OCI-LY1 (cell line): Measurements from ENCODE around the gene ZNF473.

ENCODE experiments used
- H2AFZ ChIP-seq: fragments of 200-600 bp; sonication (generic), shearing (Covaris generic); 2 replicates; pipeline ENCODE4 v1.6.0; 2014; ENCODE audit warnings: antibody characterized with exemption, mild to moderate bottlenecking, low read length
- H3F3A ChIP-seq: fragments of 200-600 bp; sonication (generic), shearing (Covaris generic); 2 replicates; pipeline ENCODE4 v1.6.0; 2014; ENCODE audit warnings: mild to moderate bottlenecking, antibody characterized with exemption, low read length, moderate library complexity; ENCODE audit not compliant: insufficient read depth
- H3K27ac ChIP-seq: fragments of 200-600 bp; sonication (generic); 2 replicates; pipeline ENCODE4 v1.5.1; 2014; ENCODE audit warnings: low read length, mixed run types, mild to moderate bottlenecking, low read depth; ENCODE audit not compliant: poor library complexity, severe bottlenecking
- H3K27me3 ChIP-seq: fragments of 200-600 bp; sonication (generic); 2 replicates; pipeline ENCODE4 v1.6.0; 2014; ENCODE audit warnings: antibody characterized with exemption, mild to moderate bottlenecking, low read length, moderate library complexity; ENCODE audit not compliant: insufficient read depth
- H3K36me3 ChIP-seq: fragments of 200-600 bp; sonication (generic); 2 replicates; pipeline ENCODE4 v1.6.1; 2014; ENCODE audit warnings: mild to moderate bottlenecking, antibody characterized with exemption, low read length, moderate library complexity, mixed read lengths; ENCODE audit not compliant: insufficient read depth
- H3K4me1 ChIP-seq: fragments of 200-600 bp; sonication (generic); 2 replicates; pipeline ENCODE4 v1.5.1; 2014; ENCODE audit warnings: mild to moderate bottlenecking, low read length, moderate library complexity; ENCODE audit not compliant: insufficient read depth, severe bottlenecking
- H3K4me2 ChIP-seq: fragments of 200-600 bp; sonication (generic), shearing (Covaris generic); 2 replicates; pipeline ENCODE4 v1.6.1; 2014; ENCODE audit warnings: low read length
- H3K4me3 ChIP-seq: fragments of 200-600 bp; sonication (generic); 2 replicates; pipeline ENCODE4 v1.5.1; 2014; ENCODE audit warnings: low read length, low read depth, mild to moderate bottlenecking, mixed read lengths; ENCODE audit not compliant: poor library complexity, severe bottlenecking
- H3K79me2 ChIP-seq: fragments of 200-600 bp; shearing (Covaris generic); 2 replicates; pipeline ENCODE4 v1.6.1; 2016; ENCODE audit warnings: mixed run types, low read length, mixed read lengths; ENCODE audit not compliant: insufficient read depth
- H3K9ac ChIP-seq: fragments of 200-600 bp; sonication (generic), shearing (Covaris generic); 2 replicates; pipeline ENCODE4 v1.6.1; 2014; ENCODE audit warnings: mild to moderate bottlenecking, low read length, mixed read lengths
- H3K9me2 ChIP-seq: fragments of 200-600 bp; sonication (generic), shearing (Covaris generic); 2 replicates; pipeline ENCODE4 v1.6.1; 2014; ENCODE audit warnings: low read depth, mild to moderate bottlenecking, low read length, mixed read lengths
- H3K9me3 ChIP-seq: fragments of 200-600 bp; shearing (Covaris generic); 2 replicates; pipeline ENCODE4 v1.6.1; 2014; ENCODE audit warnings: low read length, mixed read lengths
- H4K20me1 ChIP-seq: fragments of 200-600 bp; sonication (generic), shearing (Covaris generic); 2 replicates; pipeline ENCODE4 v1.6.0; 2016; ENCODE audit warnings: mild to moderate bottlenecking, low read length; ENCODE audit not compliant: insufficient read depth
- EZH2 ChIP-seq: fragments of 200-600 bp; sonication (generic), shearing (Covaris generic); IDR thresholded peaks from 2 replicates; pipeline ENCODE4 v1.8.0; 2017; ENCODE audit warnings: borderline replicate concordance, mixed run types, mild to moderate bottlenecking, antibody characterized with exemption, low read length, moderate library complexity, mixed read lengths
- TF ChIP-seq, protein P1 (sequence below): fragments of 200-600 bp; sonication (generic), shearing (Covaris generic); IDR thresholded peaks from 2 replicates; pipeline ENCODE4 v1.5.1; 2017; ENCODE audit warnings: mild to moderate bottlenecking, antibody characterized with exemption, low read length, moderate library complexity, mixed read lengths

The ZNF473 gene

DNA sequence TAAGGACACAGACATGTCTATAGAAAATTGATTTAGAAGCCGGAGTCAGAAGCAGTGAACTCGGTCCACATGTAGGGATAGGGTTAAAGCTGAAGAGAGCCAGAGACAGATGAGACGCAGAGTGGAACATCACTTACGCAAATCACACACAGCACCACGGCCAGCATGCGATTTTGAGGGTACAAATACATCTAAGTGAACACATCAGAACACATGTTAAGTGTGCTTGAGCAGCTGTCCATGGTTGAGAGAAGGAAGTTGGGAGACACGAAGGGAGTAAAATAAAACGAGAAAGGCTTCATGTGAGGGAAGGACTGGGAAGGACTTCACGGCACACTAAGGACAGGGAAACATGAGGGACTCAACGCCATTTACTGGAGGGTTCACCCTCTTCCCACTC lies 39.5 kb upstream of the ZNF473 start:
- Histone ChIP-seq H3K36me3 (peaks cover 5% of the 10 kb centered on the region; the same call in 1 of the 2 replicates), H3K9me2 (no peaks in the 10 kb centered on the region), H3K4me3 (no peak overlapping the region), H2AFZ (no peak overlapping the region), H3K9ac (no peak overlapping the region), H3F3A (no peaks in the 10 kb centered on the region), H3K27me3 (no peaks in the 10 kb centered on the region), H3K4me2 (no peak overlapping the region), H3K79me2 (no peaks in the 10 kb centered on the region), H3K27ac (no peak overlapping the region), H4K20me1 (no peaks in the 10 kb centered on the region), H3K9me3 (no peaks in the 10 kb centered on the region), H3K4me1 (no peaks in the 10 kb centered on the region)
- TF ChIP-seq, protein P1, sequence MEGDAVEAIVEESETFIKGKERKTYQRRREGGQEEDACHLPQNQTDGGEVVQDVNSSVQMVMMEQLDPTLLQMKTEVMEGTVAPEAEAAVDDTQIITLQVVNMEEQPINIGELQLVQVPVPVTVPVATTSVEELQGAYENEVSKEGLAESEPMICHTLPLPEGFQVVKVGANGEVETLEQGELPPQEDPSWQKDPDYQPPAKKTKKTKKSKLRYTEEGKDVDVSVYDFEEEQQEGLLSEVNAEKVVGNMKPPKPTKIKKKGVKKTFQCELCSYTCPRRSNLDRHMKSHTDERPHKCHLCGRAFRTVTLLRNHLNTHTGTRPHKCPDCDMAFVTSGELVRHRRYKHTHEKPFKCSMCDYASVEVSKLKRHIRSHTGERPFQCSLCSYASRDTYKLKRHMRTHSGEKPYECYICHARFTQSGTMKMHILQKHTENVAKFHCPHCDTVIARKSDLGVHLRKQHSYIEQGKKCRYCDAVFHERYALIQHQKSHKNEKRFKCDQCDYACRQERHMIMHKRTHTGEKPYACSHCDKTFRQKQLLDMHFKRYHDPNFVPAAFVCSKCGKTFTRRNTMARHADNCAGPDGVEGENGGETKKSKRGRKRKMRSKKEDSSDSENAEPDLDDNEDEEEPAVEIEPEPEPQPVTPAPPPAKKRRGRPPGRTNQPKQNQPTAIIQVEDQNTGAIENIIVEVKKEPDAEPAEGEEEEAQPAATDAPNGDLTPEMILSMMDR = no peak
- TF ChIP-seq EZH2 = no peak

DNA sequence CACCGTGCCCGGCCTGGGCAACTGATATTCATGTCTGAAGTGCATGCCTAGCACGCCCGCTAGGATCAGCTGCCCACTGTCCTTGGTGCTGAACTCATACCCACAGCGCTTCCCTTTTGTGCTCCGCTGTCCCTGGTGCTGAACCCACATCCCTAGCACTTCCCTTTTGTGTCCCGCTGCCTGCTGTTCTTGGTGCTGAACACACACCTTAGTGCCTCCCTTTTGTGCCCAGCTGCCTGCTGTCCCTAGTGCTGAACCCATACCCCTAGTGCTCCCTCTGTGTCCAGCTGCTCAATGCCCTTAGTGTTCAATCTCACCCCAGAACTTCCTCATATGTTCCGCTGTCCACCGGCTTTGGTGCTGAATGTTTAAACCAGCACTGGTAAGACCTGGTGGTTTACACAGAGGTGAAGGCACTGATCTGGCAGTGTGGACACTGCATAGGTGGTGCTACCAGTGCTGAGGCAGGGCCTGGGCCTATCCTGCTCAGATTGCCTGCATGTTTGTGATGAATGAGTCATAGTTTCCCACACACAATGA lies 38.6 kb upstream of the ZNF473 start:
- Histone ChIP-seq H3K27ac (no peak overlapping the region), H3K79me2 (no peaks in the 10 kb centered on the region), H3K9ac (no peak overlapping the region), H2AFZ (no peak overlapping the region), H3K9me2 (no peaks in the 10 kb centered on the region), H3K27me3 (no peaks in the 10 kb centered on the region), H3F3A (no peaks in the 10 kb centered on the region), H4K20me1 (no peaks in the 10 kb centered on the region), H3K4me1 (no peaks in the 10 kb centered on the region), H3K4me3 (no peak overlapping the region), H3K4me2 (no peak overlapping the region), H3K36me3 (peaks cover 5% of the 10 kb centered on the region; the same call in 1 of the 2 replicates), H3K9me3 (no peaks in the 10 kb centered on the region)
- TF ChIP-seq, protein P1 = no peak
- TF ChIP-seq EZH2 = no peak

DNA sequence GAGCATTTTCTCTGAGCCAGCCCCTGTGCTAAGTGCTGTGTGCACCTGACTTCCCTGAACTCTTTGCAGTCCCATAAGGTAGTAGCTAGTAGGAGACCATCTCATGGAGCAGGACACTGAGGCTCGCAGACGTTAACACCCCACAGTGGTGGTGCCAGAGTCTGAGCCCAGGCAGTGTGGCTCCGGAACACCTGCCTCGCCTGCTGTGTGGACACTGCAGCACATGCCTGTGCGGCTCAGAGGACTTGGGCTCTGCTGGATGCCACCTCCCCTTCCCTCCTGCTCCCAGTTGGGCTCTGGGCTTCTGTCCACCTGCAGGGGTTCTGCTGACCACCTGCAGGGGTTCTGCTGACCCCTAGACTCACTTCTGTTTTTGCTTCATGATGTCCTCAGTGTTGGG lies 37.8 kb upstream of the ZNF473 start:
- peaks cover 13% of the 10 kb centered on the region; the same call in 1 of the 2 replicates for H3K36me3 ChIP-seq
- H3K9me3 ChIP-seq = no peaks in the 10 kb centered on the region
- no peak for TF ChIP-seq EZH2
- TF ChIP-seq, protein P1 = no peak
- no peaks in the 10 kb centered on the region for H3K4me1 ChIP-seq
- no peak overlapping the region for H3K4me2 ChIP-seq
- no peaks in the 10 kb centered on the region for H3K9me2 ChIP-seq
- no peak overlapping the region for H3K4me3 ChIP-seq
- H2AFZ ChIP-seq = no peak overlapping the region
- no peaks in the 10 kb centered on the region for H3K27me3 ChIP-seq
- H3K27ac ChIP-seq = no peak overlapping the region
- H3F3A ChIP-seq = no peaks in the 10 kb centered on the region
- no peaks in the 10 kb centered on the region for H4K20me1 ChIP-seq
- no peak overlapping the region for H3K9ac ChIP-seq
- H3K79me2 ChIP-seq = no peaks in the 10 kb centered on the region
